GM12874 (cell line): Measurements from ENCODE around the gene SLC20A1.
A peak's percentile ranks its signal among the peaks of the same experiment; 100 is the strongest.

Source experiments
- TF ChIP-seq, protein P1 (sequence below): IDR thresholded peaks from 2 replicates; pipeline ENCODE4 v1.5.1; 2011; ENCODE audit warnings: low read depth, mild to moderate bottlenecking, control low read depth, low read length, moderate library complexity; ENCODE audit not compliant: insufficient read depth

The SLC20A1 gene

GRCh38 chr2:112684415-112684775 is 38.7 kb downstream of the SLC20A1 start:
- TF ChIP-seq, protein P1, sequence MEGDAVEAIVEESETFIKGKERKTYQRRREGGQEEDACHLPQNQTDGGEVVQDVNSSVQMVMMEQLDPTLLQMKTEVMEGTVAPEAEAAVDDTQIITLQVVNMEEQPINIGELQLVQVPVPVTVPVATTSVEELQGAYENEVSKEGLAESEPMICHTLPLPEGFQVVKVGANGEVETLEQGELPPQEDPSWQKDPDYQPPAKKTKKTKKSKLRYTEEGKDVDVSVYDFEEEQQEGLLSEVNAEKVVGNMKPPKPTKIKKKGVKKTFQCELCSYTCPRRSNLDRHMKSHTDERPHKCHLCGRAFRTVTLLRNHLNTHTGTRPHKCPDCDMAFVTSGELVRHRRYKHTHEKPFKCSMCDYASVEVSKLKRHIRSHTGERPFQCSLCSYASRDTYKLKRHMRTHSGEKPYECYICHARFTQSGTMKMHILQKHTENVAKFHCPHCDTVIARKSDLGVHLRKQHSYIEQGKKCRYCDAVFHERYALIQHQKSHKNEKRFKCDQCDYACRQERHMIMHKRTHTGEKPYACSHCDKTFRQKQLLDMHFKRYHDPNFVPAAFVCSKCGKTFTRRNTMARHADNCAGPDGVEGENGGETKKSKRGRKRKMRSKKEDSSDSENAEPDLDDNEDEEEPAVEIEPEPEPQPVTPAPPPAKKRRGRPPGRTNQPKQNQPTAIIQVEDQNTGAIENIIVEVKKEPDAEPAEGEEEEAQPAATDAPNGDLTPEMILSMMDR = no peak

DNA sequence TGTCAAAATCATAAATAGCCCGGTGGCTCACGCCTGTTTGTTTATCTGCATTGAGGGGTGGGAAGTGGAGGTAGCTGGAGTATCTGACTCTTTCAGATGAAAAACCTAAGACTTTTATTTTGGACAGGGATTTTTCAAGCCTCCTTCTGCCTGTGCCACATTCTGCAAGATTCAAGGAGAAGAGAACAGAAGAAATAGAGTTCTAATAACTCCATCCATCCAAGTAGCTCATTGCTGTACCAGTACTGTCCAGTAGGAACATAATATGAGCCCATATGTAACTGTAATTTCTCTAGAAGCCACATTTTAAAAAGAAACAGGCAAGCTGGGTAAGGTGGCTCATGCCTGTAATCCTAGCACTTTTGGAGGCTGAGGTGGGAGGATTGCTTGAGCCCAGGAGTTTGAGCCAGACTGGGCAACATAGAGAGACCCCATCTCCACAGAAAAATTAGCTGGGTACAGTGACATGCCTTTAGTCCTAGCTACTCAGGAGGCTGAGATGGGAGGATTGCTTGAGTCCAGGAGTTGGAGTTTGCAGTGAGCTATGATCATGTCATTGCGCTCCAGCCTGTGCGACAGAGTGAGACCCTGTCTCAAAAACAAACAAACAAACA is 39.6 kb downstream of the SLC20A1 start:
- TF ChIP-seq, protein P1 = no peak

GRCh38 chr2:112686348-112687217 is 40.8 kb downstream of the SLC20A1 start:
- TF ChIP-seq, protein P1 = no peak

DNA sequence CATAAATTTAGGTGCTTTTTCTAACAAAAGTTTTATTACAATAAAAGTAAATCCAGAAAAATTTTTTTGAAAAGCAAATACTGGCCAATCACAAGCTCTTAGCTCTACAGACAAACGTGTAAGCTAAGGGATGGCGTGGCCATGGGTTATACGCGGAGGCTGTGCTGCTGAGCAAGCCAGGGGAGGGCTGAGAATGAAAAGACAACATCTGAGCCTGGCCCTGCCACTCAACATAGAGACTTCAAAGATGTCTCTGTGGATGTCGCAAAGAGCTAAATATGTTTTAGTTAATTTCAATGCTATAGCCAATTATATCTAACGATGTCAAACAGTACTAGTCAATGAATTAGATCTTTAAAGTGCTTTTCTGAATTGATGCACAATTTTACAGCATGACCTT is 41.8 kb downstream of the SLC20A1 start:
- TF ChIP-seq, protein P1 = no peak

GRCh38 chr2:112688086-112688880 is 42.5 kb downstream of the SLC20A1 start:
- TF ChIP-seq, protein P1 = no peak

GRCh38 chr2:112690853-112691401 is 45.2 kb downstream of the SLC20A1 start:
- TF ChIP-seq, protein P1 = peak; percentile 68

DNA sequence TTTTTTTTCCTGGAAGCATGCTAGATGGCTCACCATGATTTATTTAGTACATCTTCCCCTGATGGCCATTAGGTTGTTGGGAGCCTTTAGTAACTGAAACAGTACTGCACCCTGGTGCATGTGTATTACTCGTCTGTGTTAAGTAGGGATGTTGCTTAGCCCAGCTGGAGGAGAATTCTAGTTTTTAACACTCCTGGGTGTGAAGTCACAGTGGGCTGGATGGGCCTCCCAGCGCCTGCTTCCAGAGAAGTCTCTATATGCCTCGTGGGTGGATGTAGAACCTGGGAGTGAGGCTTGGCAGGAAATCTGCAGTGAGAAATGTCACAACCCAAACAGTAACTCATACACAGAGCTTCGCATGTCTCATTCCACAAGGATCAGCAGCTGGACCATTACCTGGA is 46.1 kb downstream of the SLC20A1 start:
- TF ChIP-seq, protein P1 = no peak
